Measurements from ENCODE around the gene COL6A3.

COL6A3 gene

DNA sequence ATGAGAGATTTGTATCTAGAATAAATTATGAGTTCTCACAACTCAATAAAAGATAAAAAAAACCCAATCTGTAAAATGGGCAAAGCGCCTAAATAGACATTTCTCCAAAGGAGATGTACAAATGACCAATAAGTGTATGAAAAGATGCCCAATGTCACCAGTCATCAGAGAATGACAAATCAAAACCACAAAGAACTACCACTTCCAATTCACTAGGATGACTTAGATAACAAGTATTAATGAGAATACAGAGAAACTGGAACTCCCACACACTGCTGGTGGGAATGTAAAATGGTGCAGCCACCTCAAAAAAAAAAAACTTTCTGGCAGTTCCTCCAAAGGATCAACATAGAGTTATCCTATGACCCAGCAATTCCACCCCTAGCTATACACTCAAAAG, 17.4 kb upstream of the COL6A3 start:
- Histone ChIP-seq H3K79me2 (ENCODE audit: control insufficient read depth, insufficient read depth, low read length, unreplicated experiment) (no peaks in the 10 kb centered on the region), H3K4me3 (ENCODE audit: low read depth, low read length) (no peak overlapping the region), H3K27me3 (ENCODE audit: insufficient read depth, low read length) (no peaks in the 10 kb centered on the region), H3K36me3 (ENCODE audit: insufficient read depth, low read length) (no peaks in the 10 kb centered on the region), H3K4me1 (ENCODE audit: control insufficient read depth, insufficient read depth, low read length, unreplicated experiment) (peaks cover 74% of the 10 kb centered on the region), H2AFZ (ENCODE audit: low read length, unreplicated experiment) (no peak overlapping the region), H3K27ac (ENCODE audit: low read depth, low read length) (peak overlapping the region; percentile 99)

DNA sequence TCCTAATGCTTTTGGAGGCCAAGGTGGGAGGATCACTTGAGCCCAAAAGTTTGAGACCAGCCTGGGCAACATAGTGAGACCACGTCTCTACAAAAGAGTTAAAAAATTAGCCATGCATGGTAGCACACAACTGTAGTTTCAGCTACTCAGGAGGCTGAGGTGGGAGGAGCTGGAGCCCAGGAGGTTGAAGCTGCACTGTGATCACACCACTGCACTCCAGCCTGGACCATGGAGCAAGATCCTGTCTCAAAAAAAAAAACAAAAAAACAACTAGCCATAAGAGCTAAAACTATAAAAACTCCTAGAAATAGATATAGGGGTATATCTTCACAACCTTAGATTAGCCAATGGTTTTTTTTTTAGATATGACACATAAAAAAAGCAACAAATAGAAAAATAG, 16.9 kb upstream of the COL6A3 start:
- Histone ChIP-seq H3K79me2 (ENCODE audit: control insufficient read depth, insufficient read depth, low read length, unreplicated experiment) (no peaks in the 10 kb centered on the region), H3K4me3 (ENCODE audit: low read depth, low read length) (no peak overlapping the region), H3K4me1 (ENCODE audit: control insufficient read depth, insufficient read depth, low read length, unreplicated experiment) (peaks cover 70% of the 10 kb centered on the region), H3K27ac (ENCODE audit: low read depth, low read length) (peak overlapping the region; percentile 99), H3K36me3 (ENCODE audit: insufficient read depth, low read length) (no peaks in the 10 kb centered on the region), H3K27me3 (ENCODE audit: insufficient read depth, low read length) (no peaks in the 10 kb centered on the region), H2AFZ (ENCODE audit: low read length, unreplicated experiment) (no peak overlapping the region)

DNA sequence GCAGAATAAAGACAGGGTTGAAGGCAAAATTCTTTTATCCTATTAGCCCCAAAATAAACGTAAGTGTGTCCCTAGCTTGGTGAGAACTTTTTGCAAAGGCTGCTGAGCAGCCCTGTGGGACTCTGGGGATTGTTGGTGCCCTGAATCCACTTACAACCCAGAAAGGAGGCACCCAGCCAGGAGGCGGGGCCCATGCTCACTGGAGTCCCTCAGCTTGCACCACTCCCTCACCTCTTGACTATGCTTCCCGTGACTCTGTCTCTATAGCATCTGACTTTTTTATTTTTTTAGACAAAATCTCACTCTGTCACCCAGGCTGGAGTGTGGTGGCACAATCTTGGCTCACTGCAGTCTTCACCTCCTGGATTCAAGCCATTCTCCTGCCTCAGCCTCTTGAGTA, 15.8 kb upstream of the COL6A3 start:
- Histone ChIP-seq H3K36me3 (ENCODE audit: insufficient read depth, low read length) (no peaks in the 10 kb centered on the region), H3K27ac (ENCODE audit: low read depth, low read length) (peak overlapping the region; percentile 99), H3K4me1 (ENCODE audit: control insufficient read depth, insufficient read depth, low read length, unreplicated experiment) (peaks cover 71% of the 10 kb centered on the region), H3K4me3 (ENCODE audit: low read depth, low read length) (no peak overlapping the region), H3K27me3 (ENCODE audit: insufficient read depth, low read length) (no peaks in the 10 kb centered on the region), H3K79me2 (ENCODE audit: control insufficient read depth, insufficient read depth, low read length, unreplicated experiment) (no peaks in the 10 kb centered on the region), H2AFZ (ENCODE audit: low read length, unreplicated experiment) (no peak overlapping the region)

DNA sequence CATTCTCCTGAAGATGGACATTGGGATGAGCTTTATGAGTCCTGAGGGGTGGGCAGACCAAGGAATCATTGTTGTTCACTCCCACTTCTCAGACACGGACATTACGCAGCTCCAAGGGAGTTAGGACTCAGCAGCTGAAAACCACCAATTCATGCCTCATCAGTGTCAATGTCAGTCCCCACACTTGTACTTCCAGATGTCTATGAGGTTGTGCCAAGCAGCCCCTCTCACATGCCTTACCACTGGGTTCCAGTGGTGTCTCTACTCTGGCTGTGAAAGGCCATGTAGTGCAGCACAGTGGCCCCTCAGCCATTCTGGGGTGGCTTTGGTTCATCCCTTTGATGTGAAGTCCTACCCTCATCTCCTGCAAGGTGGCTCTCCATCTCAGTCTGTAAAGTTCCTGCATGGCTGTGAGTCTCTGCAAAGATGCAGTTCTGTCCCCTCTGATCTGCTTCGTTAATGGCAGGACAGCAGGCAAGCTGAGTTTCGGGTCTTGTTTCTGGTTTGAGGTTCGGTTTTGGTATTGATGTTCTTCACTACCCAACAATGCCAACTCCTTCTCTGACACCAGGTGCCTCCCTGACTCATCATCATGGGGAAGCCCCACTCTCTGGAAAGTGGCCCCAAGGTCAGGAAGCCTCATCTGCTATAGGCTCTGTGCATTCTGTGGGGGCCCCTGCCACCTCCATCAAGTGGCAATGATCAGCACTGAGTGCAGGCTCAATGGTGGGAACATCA, 14.0 kb upstream of the COL6A3 start:
- peaks cover 68% of the 10 kb centered on the region for H3K4me1 ChIP-seq (ENCODE audit: control insufficient read depth, insufficient read depth, low read length, unreplicated experiment)
- no peaks in the 10 kb centered on the region for H3K79me2 ChIP-seq (ENCODE audit: control insufficient read depth, insufficient read depth, low read length, unreplicated experiment)
- no peaks in the 10 kb centered on the region for H3K27me3 ChIP-seq (ENCODE audit: insufficient read depth, low read length)
- H3K36me3 ChIP-seq (ENCODE audit: insufficient read depth, low read length): no peaks in the 10 kb centered on the region
- no peak overlapping the region for H3K4me3 ChIP-seq (ENCODE audit: low read depth, low read length)
- H3K27ac ChIP-seq (ENCODE audit: low read depth, low read length): no peak overlapping the region
- H2AFZ ChIP-seq (ENCODE audit: low read length, unreplicated experiment): no peak overlapping the region

DNA sequence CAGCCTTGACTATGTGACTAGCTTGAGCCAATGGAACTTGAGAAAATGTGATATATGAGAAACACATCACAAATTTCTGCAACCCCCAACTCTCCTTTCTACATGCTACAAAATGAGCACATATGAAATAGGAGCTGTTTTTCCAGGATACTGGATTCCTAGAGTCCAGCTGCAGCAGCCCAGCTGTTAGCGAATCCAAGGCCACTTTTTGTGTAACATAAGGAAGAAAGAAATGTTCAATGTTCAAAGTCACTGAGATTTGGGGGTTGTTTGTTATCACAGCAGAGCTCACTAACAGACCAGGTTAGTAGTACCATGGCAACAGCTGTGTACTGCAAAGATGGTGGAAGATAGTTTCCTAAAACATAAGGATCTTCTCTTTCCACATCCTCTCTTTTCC, 12.6 kb upstream of the COL6A3 start:
- H3K4me3 ChIP-seq (ENCODE audit: low read depth, low read length): no peak overlapping the region
- H3K27ac ChIP-seq (ENCODE audit: low read depth, low read length): no peak overlapping the region
- peaks cover 64% of the 10 kb centered on the region for H3K4me1 ChIP-seq (ENCODE audit: control insufficient read depth, insufficient read depth, low read length, unreplicated experiment)
- H3K36me3 ChIP-seq (ENCODE audit: insufficient read depth, low read length): no peaks in the 10 kb centered on the region
- peaks cover 4% of the 10 kb centered on the region for H3K79me2 ChIP-seq (ENCODE audit: control insufficient read depth, insufficient read depth, low read length, unreplicated experiment)
- H3K27me3 ChIP-seq (ENCODE audit: insufficient read depth, low read length): no peaks in the 10 kb centered on the region
- H2AFZ ChIP-seq (ENCODE audit: low read length, unreplicated experiment): no peak overlapping the region

DNA sequence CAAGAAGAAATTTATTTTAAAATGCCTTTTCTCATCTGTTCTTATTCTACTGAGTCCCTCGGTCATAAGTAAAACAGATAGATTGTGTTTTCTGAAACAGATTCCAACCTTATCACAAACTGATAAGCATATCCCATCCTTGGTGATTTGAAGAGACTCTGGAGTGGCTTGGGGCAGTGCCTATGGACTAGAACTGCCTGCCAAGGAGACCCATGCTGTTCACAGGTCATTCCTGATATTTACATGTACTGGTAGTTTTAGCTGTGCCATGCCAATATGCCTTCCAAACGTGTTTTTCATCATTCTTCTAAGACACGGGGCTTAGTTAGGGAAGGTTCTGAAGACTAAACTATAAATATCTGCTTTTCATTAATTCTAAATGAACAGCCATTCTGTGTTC, 11.4 kb upstream of the COL6A3 start:
- Histone ChIP-seq H2AFZ (ENCODE audit: low read length, unreplicated experiment) (peak overlapping the region; percentile 53), H3K4me1 (ENCODE audit: control insufficient read depth, insufficient read depth, low read length, unreplicated experiment) (peaks cover 57% of the 10 kb centered on the region), H3K79me2 (ENCODE audit: control insufficient read depth, insufficient read depth, low read length, unreplicated experiment) (peaks cover 4% of the 10 kb centered on the region), H3K4me3 (ENCODE audit: low read depth, low read length) (0 out of 2 replicates have a peak overlapping the region, but pooled peaks have one; percentile 3), H3K27me3 (ENCODE audit: insufficient read depth, low read length) (no peaks in the 10 kb centered on the region), H3K27ac (ENCODE audit: low read depth, low read length) (peak overlapping the region; percentile 63), H3K36me3 (ENCODE audit: insufficient read depth, low read length) (no peaks in the 10 kb centered on the region)

DNA sequence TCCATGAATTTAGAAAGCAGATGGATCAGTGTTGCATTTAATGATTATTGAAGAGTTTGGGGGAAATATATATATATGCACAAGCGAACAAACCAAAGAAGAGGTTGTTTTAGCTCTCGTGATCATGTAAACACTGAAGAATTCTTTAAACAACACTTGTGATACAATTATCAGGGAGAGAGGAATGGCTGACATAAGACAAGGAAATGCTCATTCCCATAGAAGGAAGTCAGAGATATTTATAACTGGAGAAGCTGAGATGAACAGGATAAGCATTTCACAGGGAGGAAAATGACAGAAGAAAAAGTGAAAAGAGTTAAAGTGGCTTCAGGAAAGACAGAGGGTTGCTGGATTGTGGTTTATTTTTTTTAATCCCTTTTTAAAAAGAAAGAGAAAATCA, 10.6 kb upstream of the COL6A3 start:
- Histone ChIP-seq H3K27ac (ENCODE audit: low read depth, low read length) (peak overlapping the region; percentile 63), H3K4me1 (ENCODE audit: control insufficient read depth, insufficient read depth, low read length, unreplicated experiment) (peaks cover 49% of the 10 kb centered on the region), H2AFZ (ENCODE audit: low read length, unreplicated experiment) (peak overlapping the region; percentile 53), H3K27me3 (ENCODE audit: insufficient read depth, low read length) (no peaks in the 10 kb centered on the region), H3K4me3 (ENCODE audit: low read depth, low read length) (no peak overlapping the region), H3K36me3 (ENCODE audit: insufficient read depth, low read length) (no peaks in the 10 kb centered on the region), H3K79me2 (ENCODE audit: control insufficient read depth, insufficient read depth, low read length, unreplicated experiment) (peaks cover 4% of the 10 kb centered on the region)

DNA sequence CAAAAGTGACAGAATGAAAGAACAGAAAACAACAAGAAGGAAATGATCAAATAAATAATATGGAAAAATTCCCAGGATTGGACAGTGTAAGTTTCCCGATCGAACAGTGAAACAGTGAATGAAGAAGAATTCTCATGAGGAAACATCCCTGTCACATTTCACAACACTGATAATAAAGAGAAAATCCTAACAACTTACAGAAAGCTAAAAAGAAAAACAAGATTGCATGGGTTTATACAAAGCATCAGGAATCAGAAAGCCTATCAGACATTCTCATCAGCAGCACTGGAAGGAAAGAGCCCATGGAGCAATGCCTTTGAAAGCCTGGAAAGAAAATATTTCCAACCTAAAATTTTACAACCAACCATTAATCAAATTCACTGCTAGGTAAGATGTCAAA, 9.9 kb upstream of the COL6A3 start:
- peaks cover 4% of the 10 kb centered on the region for H3K79me2 ChIP-seq (ENCODE audit: control insufficient read depth, insufficient read depth, low read length, unreplicated experiment)
- peak overlapping the region; percentile 63 for H3K27ac ChIP-seq (ENCODE audit: low read depth, low read length)
- peaks cover 45% of the 10 kb centered on the region for H3K4me1 ChIP-seq (ENCODE audit: control insufficient read depth, insufficient read depth, low read length, unreplicated experiment)
- H3K4me3 ChIP-seq (ENCODE audit: low read depth, low read length): 0 out of 2 replicates have a peak overlapping the region, but pooled peaks have one; percentile 13
- peak overlapping the region; percentile 50 for H2AFZ ChIP-seq (ENCODE audit: low read length, unreplicated experiment)
- H3K27me3 ChIP-seq (ENCODE audit: insufficient read depth, low read length): no peaks in the 10 kb centered on the region
- H3K36me3 ChIP-seq (ENCODE audit: insufficient read depth, low read length): no peaks in the 10 kb centered on the region

DNA sequence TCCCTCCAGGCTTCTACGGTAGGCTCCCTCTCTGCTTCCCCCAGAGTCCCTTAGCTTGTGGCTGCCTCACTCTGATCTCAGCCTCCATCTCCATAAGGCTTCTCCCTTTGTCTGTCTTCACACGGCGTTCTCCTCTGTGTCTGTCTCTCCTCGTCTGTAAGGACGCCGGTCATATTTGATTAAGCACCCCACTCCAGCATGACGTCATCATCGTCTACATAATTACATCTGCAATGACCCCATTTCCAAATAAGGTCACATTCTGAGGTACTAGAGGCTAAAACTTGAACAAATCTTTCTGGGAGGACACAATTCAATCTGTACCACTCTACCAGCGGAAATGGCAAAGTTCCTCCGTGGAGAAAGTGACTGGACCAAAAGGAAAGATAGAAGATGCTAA, 8.3 kb upstream of the COL6A3 start:
- Histone ChIP-seq H3K79me2 (ENCODE audit: control insufficient read depth, insufficient read depth, low read length, unreplicated experiment) (peaks cover 4% of the 10 kb centered on the region), H3K4me3 (ENCODE audit: low read depth, low read length) (no peak overlapping the region), H2AFZ (ENCODE audit: low read length, unreplicated experiment) (peak overlapping the region; percentile 79), H3K27ac (ENCODE audit: low read depth, low read length) (peak overlapping the region; percentile 78), H3K27me3 (ENCODE audit: insufficient read depth, low read length) (no peaks in the 10 kb centered on the region), H3K4me1 (ENCODE audit: control insufficient read depth, insufficient read depth, low read length, unreplicated experiment) (peaks cover 53% of the 10 kb centered on the region), H3K36me3 (ENCODE audit: insufficient read depth, low read length) (no peaks in the 10 kb centered on the region)

DNA sequence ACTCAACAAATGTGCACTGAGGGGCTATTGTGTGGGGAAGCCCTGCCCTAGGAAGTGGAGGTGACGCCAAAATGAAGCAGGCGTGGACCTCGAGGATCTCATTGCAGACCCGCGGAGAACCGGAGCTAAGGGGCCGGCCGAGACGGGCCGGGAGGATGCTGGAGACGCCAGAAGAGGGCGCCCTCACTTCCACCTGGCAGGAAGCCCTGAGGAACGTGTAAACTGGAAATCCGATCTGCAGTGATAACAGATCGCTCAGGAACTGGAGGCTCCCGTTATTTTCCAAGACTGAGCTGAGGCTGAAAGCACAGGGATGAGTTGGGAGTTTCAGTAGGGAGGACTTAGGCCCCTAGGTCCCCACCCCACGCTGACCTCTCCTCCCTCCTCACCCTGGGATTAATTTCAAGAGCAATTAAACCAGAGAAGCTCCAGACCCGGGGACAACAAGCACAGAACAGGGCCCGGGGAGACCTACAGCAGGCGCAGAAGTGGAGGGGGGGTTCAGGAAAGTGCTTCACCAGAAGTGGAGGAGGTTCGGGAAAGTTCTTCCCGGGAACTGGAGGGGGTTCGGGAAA, 7.7 kb upstream of the COL6A3 start:
- Histone ChIP-seq H3K27ac (ENCODE audit: low read depth, low read length) (peak overlapping the region; percentile 78), H3K79me2 (ENCODE audit: control insufficient read depth, insufficient read depth, low read length, unreplicated experiment) (peaks cover 4% of the 10 kb centered on the region), H3K4me1 (ENCODE audit: control insufficient read depth, insufficient read depth, low read length, unreplicated experiment) (peaks cover 53% of the 10 kb centered on the region), H2AFZ (ENCODE audit: low read length, unreplicated experiment) (peak overlapping the region; percentile 79), H3K36me3 (ENCODE audit: insufficient read depth, low read length) (no peaks in the 10 kb centered on the region), H3K4me3 (ENCODE audit: low read depth, low read length) (peak overlapping the region; percentile 55), H3K27me3 (ENCODE audit: insufficient read depth, low read length) (no peaks in the 10 kb centered on the region)

DNA sequence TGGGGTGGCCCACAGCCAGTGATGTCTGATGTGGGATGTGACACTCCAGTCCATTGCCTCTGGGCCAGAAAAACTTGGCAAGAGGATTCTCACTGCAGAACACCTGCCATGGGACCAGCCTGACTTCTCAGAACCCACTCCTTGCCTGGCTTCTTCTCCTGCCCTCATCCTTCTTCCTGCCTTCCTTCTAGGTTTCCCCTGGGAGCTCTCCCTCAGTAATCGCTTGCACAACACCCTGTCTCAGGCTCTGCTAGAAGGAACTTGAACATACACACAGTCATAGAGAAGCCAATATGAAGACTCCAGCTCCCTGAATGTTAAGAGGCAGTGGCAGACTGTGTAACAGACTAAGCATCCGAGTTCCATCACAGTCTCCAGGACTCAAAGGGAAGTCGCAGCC, 4.3 kb upstream of the COL6A3 start:
- H3K27me3 ChIP-seq (ENCODE audit: insufficient read depth, low read length): no peaks in the 10 kb centered on the region
- peaks cover 5% of the 10 kb centered on the region; the same call in 1 of the 2 replicates for H3K36me3 ChIP-seq (ENCODE audit: insufficient read depth, low read length)
- H3K79me2 ChIP-seq (ENCODE audit: control insufficient read depth, insufficient read depth, low read length, unreplicated experiment): peaks cover 18% of the 10 kb centered on the region
- H3K27ac ChIP-seq (ENCODE audit: low read depth, low read length): no peak overlapping the region
- H3K4me1 ChIP-seq (ENCODE audit: control insufficient read depth, insufficient read depth, low read length, unreplicated experiment): peaks cover 28% of the 10 kb centered on the region
- no peak overlapping the region for H3K4me3 ChIP-seq (ENCODE audit: low read depth, low read length)
- H2AFZ ChIP-seq (ENCODE audit: low read length, unreplicated experiment): no peak overlapping the region
